OCI-LY1 (cell line): ENCODE measurements around the gene ADARB2.
"Not testable (repeated sequence)": the region's sequence is repeated elsewhere in the genome, so short reads cannot be mapped to it uniquely, and the experiment has no call there.

Experiments
- H2AFZ ChIP-seq: fragments of 200-600 bp; sonication (generic), shearing (Covaris generic); 2 replicates; pipeline ENCODE4 v1.6.0; 2014; ENCODE audit warnings: antibody characterized with exemption, mild to moderate bottlenecking, low read length
- H3F3A ChIP-seq: fragments of 200-600 bp; sonication (generic), shearing (Covaris generic); 2 replicates; pipeline ENCODE4 v1.6.0; 2014; ENCODE audit warnings: mild to moderate bottlenecking, antibody characterized with exemption, low read length, moderate library complexity; ENCODE audit not compliant: insufficient read depth
- H3K27ac ChIP-seq: fragments of 200-600 bp; sonication (generic); 2 replicates; pipeline ENCODE4 v1.5.1; 2014; ENCODE audit warnings: low read length, mixed run types, mild to moderate bottlenecking, low read depth; ENCODE audit not compliant: poor library complexity, severe bottlenecking
- H3K27me3 ChIP-seq: fragments of 200-600 bp; sonication (generic); 2 replicates; pipeline ENCODE4 v1.6.0; 2014; ENCODE audit warnings: antibody characterized with exemption, mild to moderate bottlenecking, low read length, moderate library complexity; ENCODE audit not compliant: insufficient read depth
- H3K36me3 ChIP-seq: fragments of 200-600 bp; sonication (generic); 2 replicates; pipeline ENCODE4 v1.6.1; 2014; ENCODE audit warnings: mild to moderate bottlenecking, antibody characterized with exemption, low read length, moderate library complexity, mixed read lengths; ENCODE audit not compliant: insufficient read depth
- H3K4me1 ChIP-seq: fragments of 200-600 bp; sonication (generic); 2 replicates; pipeline ENCODE4 v1.5.1; 2014; ENCODE audit warnings: mild to moderate bottlenecking, low read length, moderate library complexity; ENCODE audit not compliant: insufficient read depth, severe bottlenecking
- H3K4me2 ChIP-seq: fragments of 200-600 bp; sonication (generic), shearing (Covaris generic); 2 replicates; pipeline ENCODE4 v1.6.1; 2014; ENCODE audit warnings: low read length
- H3K4me3 ChIP-seq: fragments of 200-600 bp; sonication (generic); 2 replicates; pipeline ENCODE4 v1.5.1; 2014; ENCODE audit warnings: low read length, low read depth, mild to moderate bottlenecking, mixed read lengths; ENCODE audit not compliant: poor library complexity, severe bottlenecking
- H3K79me2 ChIP-seq: fragments of 200-600 bp; shearing (Covaris generic); 2 replicates; pipeline ENCODE4 v1.6.1; 2016; ENCODE audit warnings: mixed run types, low read length, mixed read lengths; ENCODE audit not compliant: insufficient read depth
- H3K9ac ChIP-seq: fragments of 200-600 bp; sonication (generic), shearing (Covaris generic); 2 replicates; pipeline ENCODE4 v1.6.1; 2014; ENCODE audit warnings: mild to moderate bottlenecking, low read length, mixed read lengths
- H3K9me2 ChIP-seq: fragments of 200-600 bp; sonication (generic), shearing (Covaris generic); 2 replicates; pipeline ENCODE4 v1.6.1; 2014; ENCODE audit warnings: low read depth, mild to moderate bottlenecking, low read length, mixed read lengths
- H3K9me3 ChIP-seq: fragments of 200-600 bp; shearing (Covaris generic); 2 replicates; pipeline ENCODE4 v1.6.1; 2014; ENCODE audit warnings: low read length, mixed read lengths
- H4K20me1 ChIP-seq: fragments of 200-600 bp; sonication (generic), shearing (Covaris generic); 2 replicates; pipeline ENCODE4 v1.6.0; 2016; ENCODE audit warnings: mild to moderate bottlenecking, low read length; ENCODE audit not compliant: insufficient read depth
- EZH2 ChIP-seq: fragments of 200-600 bp; sonication (generic), shearing (Covaris generic); IDR thresholded peaks from 2 replicates; pipeline ENCODE4 v1.8.0; 2017; ENCODE audit warnings: borderline replicate concordance, mixed run types, mild to moderate bottlenecking, antibody characterized with exemption, low read length, moderate library complexity, mixed read lengths
- TF ChIP-seq, protein P1 (sequence below): fragments of 200-600 bp; sonication (generic), shearing (Covaris generic); IDR thresholded peaks from 2 replicates; pipeline ENCODE4 v1.5.1; 2017; ENCODE audit warnings: mild to moderate bottlenecking, antibody characterized with exemption, low read length, moderate library complexity, mixed read lengths

ADARB2 gene

DNA sequence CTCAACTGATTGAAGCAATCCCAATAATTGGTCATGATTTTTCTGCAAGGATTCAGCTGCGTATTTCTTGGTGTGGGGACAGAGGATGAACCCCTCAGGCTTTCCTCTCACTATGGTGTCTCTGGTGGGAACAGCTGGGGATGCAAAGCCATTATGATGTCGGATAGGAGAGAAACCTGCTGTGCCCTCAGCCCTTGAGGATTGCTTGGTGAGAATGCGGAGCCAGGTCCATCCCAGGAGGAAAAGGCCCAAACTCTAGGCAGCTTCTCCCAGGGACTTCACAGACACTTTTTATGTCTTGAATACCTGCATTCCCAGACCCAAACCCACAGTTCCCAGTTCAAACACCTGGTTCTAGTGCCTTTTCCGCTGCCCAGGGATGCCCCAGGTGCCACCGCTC lies 379.2 kb downstream of the ADARB2 start:
- Histone ChIP-seq H3F3A (no peaks in the 10 kb centered on the region), H3K79me2 (no peaks in the 10 kb centered on the region), H3K4me2 (no peak overlapping the region), H3K4me3 (no peak overlapping the region), H3K9ac (no peak overlapping the region), H3K9me3 (no peaks in the 10 kb centered on the region), H3K27me3 (no peaks in the 10 kb centered on the region), H4K20me1 (no peaks in the 10 kb centered on the region), H3K36me3 (no peaks in the 10 kb centered on the region), H3K27ac (no peak overlapping the region), H2AFZ (no peak overlapping the region), H3K4me1 (peaks cover 20% of the 10 kb centered on the region), H3K9me2 (no peaks in the 10 kb centered on the region)
- TF ChIP-seq, protein P1, sequence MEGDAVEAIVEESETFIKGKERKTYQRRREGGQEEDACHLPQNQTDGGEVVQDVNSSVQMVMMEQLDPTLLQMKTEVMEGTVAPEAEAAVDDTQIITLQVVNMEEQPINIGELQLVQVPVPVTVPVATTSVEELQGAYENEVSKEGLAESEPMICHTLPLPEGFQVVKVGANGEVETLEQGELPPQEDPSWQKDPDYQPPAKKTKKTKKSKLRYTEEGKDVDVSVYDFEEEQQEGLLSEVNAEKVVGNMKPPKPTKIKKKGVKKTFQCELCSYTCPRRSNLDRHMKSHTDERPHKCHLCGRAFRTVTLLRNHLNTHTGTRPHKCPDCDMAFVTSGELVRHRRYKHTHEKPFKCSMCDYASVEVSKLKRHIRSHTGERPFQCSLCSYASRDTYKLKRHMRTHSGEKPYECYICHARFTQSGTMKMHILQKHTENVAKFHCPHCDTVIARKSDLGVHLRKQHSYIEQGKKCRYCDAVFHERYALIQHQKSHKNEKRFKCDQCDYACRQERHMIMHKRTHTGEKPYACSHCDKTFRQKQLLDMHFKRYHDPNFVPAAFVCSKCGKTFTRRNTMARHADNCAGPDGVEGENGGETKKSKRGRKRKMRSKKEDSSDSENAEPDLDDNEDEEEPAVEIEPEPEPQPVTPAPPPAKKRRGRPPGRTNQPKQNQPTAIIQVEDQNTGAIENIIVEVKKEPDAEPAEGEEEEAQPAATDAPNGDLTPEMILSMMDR = no peak
- TF ChIP-seq EZH2 = no peak

DNA sequence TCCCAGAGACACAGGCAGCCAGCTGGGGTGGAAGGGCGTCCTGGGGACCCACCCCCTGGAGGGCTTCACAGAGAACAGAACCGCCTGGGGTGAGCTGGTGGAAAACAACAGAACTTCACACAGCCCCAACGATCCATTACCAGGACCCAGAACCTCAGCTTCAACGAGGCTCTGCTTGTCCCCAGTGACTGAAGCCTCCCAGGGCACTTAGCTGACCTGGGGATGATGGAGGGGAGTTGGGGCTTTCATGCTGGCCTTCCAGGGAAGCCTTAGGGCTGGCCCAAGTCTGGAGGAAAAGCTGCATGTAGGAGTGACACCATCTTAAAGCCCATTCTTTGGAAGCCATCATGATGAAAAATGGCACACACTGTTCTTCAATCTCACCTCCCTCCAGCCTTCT lies 381.0 kb downstream of the ADARB2 start:
- H3K27me3 ChIP-seq = no peaks in the 10 kb centered on the region
- no peaks in the 10 kb centered on the region for H4K20me1 ChIP-seq

DNA sequence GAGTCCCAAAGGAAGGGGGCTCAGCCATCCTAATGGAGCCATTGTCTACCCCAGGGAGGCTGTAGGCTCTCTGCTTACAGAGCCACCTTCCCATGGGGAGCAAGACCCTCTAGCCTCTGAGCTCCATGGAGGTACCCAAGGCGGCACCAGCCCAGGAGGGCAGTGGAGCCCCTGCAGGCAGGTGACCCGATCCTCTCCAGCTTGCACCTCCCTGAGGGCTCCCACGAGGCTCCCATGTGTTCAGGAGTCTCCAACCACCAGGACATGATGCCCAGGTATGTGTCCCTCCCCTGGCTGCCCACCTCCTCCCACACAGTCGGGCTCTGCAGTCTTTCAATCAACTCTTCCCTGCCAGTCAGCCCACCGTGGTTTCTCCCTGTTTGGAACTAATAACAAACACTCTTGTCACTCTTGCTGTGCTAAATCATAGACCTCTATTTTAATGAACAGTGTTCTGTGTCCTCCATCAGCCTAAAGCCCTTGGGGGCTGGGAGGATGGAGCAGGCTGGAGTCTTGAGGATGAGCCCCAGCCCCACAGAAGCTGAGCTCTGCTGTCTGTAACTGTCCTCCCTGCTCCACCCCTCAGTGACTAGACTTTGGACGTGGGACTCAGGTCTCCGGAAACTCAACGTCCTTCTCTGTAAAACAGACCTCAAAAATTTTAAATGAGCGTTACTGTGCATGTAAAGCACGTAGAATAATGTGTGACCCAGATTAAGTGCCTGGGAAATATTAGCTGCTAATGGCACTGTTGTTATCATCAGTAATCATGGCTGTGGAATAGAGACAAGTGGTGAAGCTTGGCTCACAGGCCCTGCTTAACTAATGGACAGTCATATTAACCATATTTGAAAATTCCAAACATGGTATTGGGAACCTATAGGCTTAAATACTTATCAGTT lies 382.3 kb downstream of the ADARB2 start:
- no peaks in the 10 kb centered on the region for H4K20me1 ChIP-seq

More for the DNA sequence above, 381.0 kb downstream of the ADARB2 start:
- H3K9me3 ChIP-seq = no peaks in the 10 kb centered on the region
- no peaks in the 10 kb centered on the region for H3K9me2 ChIP-seq
- H3F3A ChIP-seq = no peaks in the 10 kb centered on the region
- H3K9ac ChIP-seq = no peak overlapping the region
- H3K79me2 ChIP-seq = no peaks in the 10 kb centered on the region
- H3K4me3 ChIP-seq = no peak overlapping the region
- H3K4me2 ChIP-seq = no peak overlapping the region
- H3K4me1 ChIP-seq = peaks cover 20% of the 10 kb centered on the region
- no peak overlapping the region for H2AFZ ChIP-seq
- H3K36me3 ChIP-seq = no peaks in the 10 kb centered on the region
- H3K27ac ChIP-seq = no peak overlapping the region
- TF ChIP-seq, protein P1 = no peak

DNA sequence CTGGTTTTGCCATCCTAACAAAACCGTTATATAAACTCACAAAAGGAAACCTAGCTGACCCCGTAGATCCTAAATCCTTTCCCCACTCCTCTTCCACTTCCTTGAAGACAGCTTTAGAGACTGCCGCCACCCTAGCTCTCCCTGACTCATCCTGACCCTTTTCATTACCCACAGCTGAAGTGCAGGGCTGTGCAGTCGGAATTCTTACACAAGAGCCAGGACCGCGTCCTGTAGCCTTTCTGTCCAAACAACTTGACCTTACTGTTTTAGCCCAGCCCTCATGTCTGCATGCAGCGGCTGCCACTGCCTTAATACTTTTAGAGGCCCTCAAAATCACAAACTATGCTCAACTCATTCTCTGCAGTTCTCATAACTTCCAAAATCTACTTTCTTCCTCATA lies 385.0 kb downstream of the ADARB2 start:
- not testable (repeated sequence) for H3K9ac ChIP-seq, H3K36me3 ChIP-seq, H3K4me3 ChIP-seq, H2AFZ ChIP-seq, H3K27ac ChIP-seq, H3F3A ChIP-seq, H3K9me3 ChIP-seq, H3K79me2 ChIP-seq, H3K4me2 ChIP-seq, H4K20me1 ChIP-seq, H3K4me1 ChIP-seq, H3K9me2 ChIP-seq, H3K27me3 ChIP-seq

More for the DNA sequence above, 382.3 kb downstream of the ADARB2 start:
- Histone ChIP-seq H3K4me1 (peaks cover 13% of the 10 kb centered on the region), H3F3A (no peaks in the 10 kb centered on the region), H3K9me3 (no peaks in the 10 kb centered on the region), H3K27ac (no peak overlapping the region), H3K27me3 (no peaks in the 10 kb centered on the region), H3K36me3 (no peaks in the 10 kb centered on the region), H2AFZ (no peak overlapping the region), H3K9ac (no peak overlapping the region), H3K9me2 (no peaks in the 10 kb centered on the region), H3K4me3 (no peak overlapping the region), H3K79me2 (no peaks in the 10 kb centered on the region), H3K4me2 (no peak overlapping the region)
- TF ChIP-seq, protein P1 = no peak
- TF ChIP-seq EZH2 = no peak
